Effector memory CD4-positive, alpha-beta T cell (primary cell): ENCODE measurements around the gene HACD4.

Experiments used
- DNase-seq, 3 donors: peaks; one replicate each; pipeline ENCODE4 v3.0.0-alpha.2; 2020
- H3K27ac ChIP-seq: 2 replicates; pipeline ENCODE4 v1.7.0; 2013; ENCODE audit warnings: mild to moderate bottlenecking, low read length, moderate library complexity; ENCODE audit not compliant: insufficient read depth, poor library complexity, severe bottlenecking
- H3K27me3 ChIP-seq: replicated peaks from 2 replicates; pipeline ENCODE4 v1.7.0; 2013; ENCODE audit warnings: mild to moderate bottlenecking, low read length; ENCODE audit not compliant: insufficient read depth, control insufficient read depth, poor library complexity, severe bottlenecking
- H3K36me3 ChIP-seq: 2 replicates; pipeline ENCODE4 v1.7.0; 2013; ENCODE audit warnings: mild to moderate bottlenecking, low read length, moderate library complexity; ENCODE audit not compliant: control insufficient read depth, insufficient read depth
- H3K4me1 ChIP-seq: 2 replicates; pipeline ENCODE4 v1.7.0; 2013; ENCODE audit warnings: low read length, mild to moderate bottlenecking; ENCODE audit not compliant: control insufficient read depth, insufficient read depth, poor library complexity, severe bottlenecking
- H3K4me3 ChIP-seq: 2 replicates; pipeline ENCODE4 v1.7.0; 2013; ENCODE audit warnings: low read length, low read depth, mild to moderate bottlenecking; ENCODE audit not compliant: insufficient read depth, poor library complexity, severe bottlenecking
- H3K9me3 ChIP-seq: 2 replicates; pipeline ENCODE4 v1.7.0; 2013; ENCODE audit warnings: mild to moderate bottlenecking, low read length, moderate library complexity; ENCODE audit not compliant: control insufficient read depth

Gene HACD4

GRCh38 chr9:21023861-21024260, 7.6 kb downstream of the HACD4 start:
- Histone ChIP-seq H3K4me1 (peaks cover 6% of the 10 kb centered on the region), H3K27me3 (no peaks in the 10 kb centered on the region), H3K4me3 (no peak overlapping the region), H3K9me3 (no peaks in the 10 kb centered on the region), H3K27ac (no peak overlapping the region), H3K36me3 (peaks cover 8% of the 10 kb centered on the region)
- no peak for DNase-seq

- no peak overlapping the region for H3K27ac ChIP-seq
- H3K4me3 ChIP-seq: no peak overlapping the region
- peaks cover 25% of the 10 kb centered on the region for H3K36me3 ChIP-seq
- no peaks in the 10 kb centered on the region for H3K4me1 ChIP-seq
- no peaks in the 10 kb centered on the region for H3K9me3 ChIP-seq
- no peak for DNase-seq
- no peaks in the 10 kb centered on the region for H3K27me3 ChIP-seq
Observed at GRCh38 chr9:21018177-21018576, 13.3 kb downstream of the HACD4 start.

- Histone ChIP-seq H3K27me3 (no peaks in the 10 kb centered on the region), H3K4me1 (no peaks in the 10 kb centered on the region), H3K9me3 (no peaks in the 10 kb centered on the region), H3K4me3 (no peak overlapping the region), H3K27ac (no peak overlapping the region), H3K36me3 (peaks cover 25% of the 10 kb centered on the region)
- DNase-seq: no peak
Observed at GRCh38 chr9:21016701-21017491, 14.5 kb downstream of the HACD4 start.

GRCh38 chr9:21015995-21016394, 15.4 kb downstream of the HACD4 start:
- no peaks in the 10 kb centered on the region for H3K27me3 ChIP-seq
- H3K9me3 ChIP-seq: no peaks in the 10 kb centered on the region
- H3K27ac ChIP-seq: no peak overlapping the region
- H3K4me3 ChIP-seq: no peak overlapping the region
- H3K36me3 ChIP-seq: peaks cover 25% of the 10 kb centered on the region
- no peaks in the 10 kb centered on the region for H3K4me1 ChIP-seq
- no peak for DNase-seq

GRCh38 chr9:21015129-21015815, 16.2 kb downstream of the HACD4 start:
- no peak overlapping the region for H3K4me3 ChIP-seq
- no peaks in the 10 kb centered on the region for H3K4me1 ChIP-seq
- H3K9me3 ChIP-seq: no peaks in the 10 kb centered on the region
- no peak overlapping the region for H3K27ac ChIP-seq
- H3K27me3 ChIP-seq: no peaks in the 10 kb centered on the region
- DNase-seq: no peak
- peaks cover 25% of the 10 kb centered on the region for H3K36me3 ChIP-seq

GRCh38 chr9:21002040-21002439, 29.4 kb downstream of the HACD4 start:
- H3K9me3 ChIP-seq: no peaks in the 10 kb centered on the region
- H3K4me3 ChIP-seq: no peak overlapping the region
- peaks cover 22% of the 10 kb centered on the region for H3K36me3 ChIP-seq
- no peak for DNase-seq
- no peaks in the 10 kb centered on the region for H3K4me1 ChIP-seq
- no peaks in the 10 kb centered on the region for H3K27me3 ChIP-seq
- H3K27ac ChIP-seq: peak overlapping the region; percentile 0

GRCh38 chr9:21001581-21001980, 29.9 kb downstream of the HACD4 start:
- no peak for DNase-seq
- no peak overlapping the region for H3K27ac ChIP-seq
- no peaks in the 10 kb centered on the region for H3K9me3 ChIP-seq
- no peak overlapping the region for H3K4me3 ChIP-seq
- H3K4me1 ChIP-seq: no peaks in the 10 kb centered on the region
- H3K27me3 ChIP-seq: no peaks in the 10 kb centered on the region
- H3K36me3 ChIP-seq: peaks cover 19% of the 10 kb centered on the region

- Histone ChIP-seq H3K9me3 (no peaks in the 10 kb centered on the region), H3K36me3 (peaks cover 3% of the 10 kb centered on the region), H3K4me3 (no peak overlapping the region), H3K27me3 (no peaks in the 10 kb centered on the region), H3K4me1 (no peaks in the 10 kb centered on the region), H3K27ac (no peak overlapping the region)
- no peak for DNase-seq
Observed at GRCh38 chr9:20997503-20998076, 33.9 kb downstream of the HACD4 start.

- H3K36me3 ChIP-seq: peaks cover 3% of the 10 kb centered on the region
- H3K27ac ChIP-seq: no peak overlapping the region
- no peaks in the 10 kb centered on the region for H3K4me1 ChIP-seq
- H3K4me3 ChIP-seq: no peak overlapping the region
- no peak for DNase-seq
- no peaks in the 10 kb centered on the region for H3K27me3 ChIP-seq
- H3K9me3 ChIP-seq: no peaks in the 10 kb centered on the region
Observed at GRCh38 chr9:20996809-20997208, 34.6 kb downstream of the HACD4 start.

- no peak for DNase-seq
- Histone ChIP-seq H3K27ac (no peak overlapping the region), H3K4me3 (no peak overlapping the region), H3K27me3 (no peaks in the 10 kb centered on the region), H3K36me3 (peaks cover 3% of the 10 kb centered on the region), H3K4me1 (no peaks in the 10 kb centered on the region), H3K9me3 (no peaks in the 10 kb centered on the region)
Observed at GRCh38 chr9:20995616-20996015, 35.8 kb downstream of the HACD4 start.
